SK-N-SH treated with all-trans-retinoic acid at 6 μM for 48 hours (cell line): Measurements from ENCODE around the gene ACRV1.

Experiments
- BACH2 ChIP-seq: fragments of 250-450 bp; sonication (Bioruptor Pico); IDR thresholded peaks from 2 replicates; pipeline ENCODE4 v1.9.0; 2021; ENCODE audit warnings: mild to moderate bottlenecking, borderline replicate concordance
- CREB5 ChIP-seq: fragments of 250-450 bp; sonication (Bioruptor Pico); IDR thresholded peaks from 2 replicates; pipeline ENCODE4 v1.5.1; 2020; ENCODE audit warnings: low read depth, mild to moderate bottlenecking, moderate library complexity
- CSRNP3 ChIP-seq: fragments of 250-450 bp; sonication (Bioruptor Pico); IDR thresholded peaks from 2 replicates; pipeline ENCODE4 v1.5.1; 2021; ENCODE audit warnings: mild to moderate bottlenecking, moderate library complexity
- ISL1 ChIP-seq: fragments of 250-450 bp; sonication (Bioruptor Pico); IDR thresholded peaks from 2 replicates; pipeline ENCODE4 v2.1.2; 2022; ENCODE audit warnings: mild to moderate bottlenecking, moderate library complexity
- OSR1 ChIP-seq: fragments of 250-450 bp; sonication (Bioruptor Pico); IDR thresholded peaks from 2 replicates; pipeline ENCODE4 v1.8.0; 2022; ENCODE audit warnings: moderate library complexity, mild to moderate bottlenecking, inconsistent platforms
- PPARA ChIP-seq: fragments of 250-450 bp; sonication (Bioruptor Pico); IDR thresholded peaks from 2 replicates; pipeline ENCODE4 v1.5.0; 2020; ENCODE audit warnings: mild to moderate bottlenecking, borderline replicate concordance
- RARB ChIP-seq: fragments of 250-450 bp; sonication (Bioruptor Pico); IDR thresholded peaks from 2 replicates; pipeline ENCODE4 v1.8.0; 2021; ENCODE audit warnings: mild to moderate bottlenecking, moderate library complexity
- SNAI2 ChIP-seq: fragments of 250-450 bp; sonication (Bioruptor Pico); IDR thresholded peaks from 2 replicates; pipeline ENCODE4 v1.5.0; 2020; ENCODE audit warnings: mild to moderate bottlenecking, moderate library complexity
- ZFP3 ChIP-seq: fragments of 250-450 bp; sonication (Bioruptor Pico); IDR thresholded peaks from 2 replicates; pipeline ENCODE4 v1.5.0; 2020; ENCODE audit warnings: mild to moderate bottlenecking, moderate library complexity
- ZFP30 ChIP-seq: fragments of 450-650 bp; formaldehyde crosslinking; IDR thresholded peaks from 2 replicates; pipeline ENCODE4 v1.5.0; 2022; ENCODE audit warnings: mild to moderate bottlenecking, moderate library complexity
- ZNF565 ChIP-seq: fragments of 450-650 bp; formaldehyde crosslinking; conservative IDR thresholded peaks from 2 replicates; pipeline ENCODE4 v1.5.0; 2020; ENCODE audit warnings: low read depth, mild to moderate bottlenecking, moderate library complexity
- TF ChIP-seq, protein P1 (sequence below): fragments of 250-450 bp; sonication (Bioruptor Pico); IDR thresholded peaks from 2 replicates; pipeline ENCODE4 v1.5.0; 2020; ENCODE audit warnings: mild to moderate bottlenecking, moderate library complexity
- TF ChIP-seq, protein P2 (sequence below): fragments of 250-450 bp; sonication (Bioruptor Pico); IDR thresholded peaks from 2 replicates; pipeline ENCODE4 v1.8.0; 2020; ENCODE audit warnings: mild to moderate bottlenecking, moderate library complexity, borderline replicate concordance

- TF ChIP-seq, protein P1, sequence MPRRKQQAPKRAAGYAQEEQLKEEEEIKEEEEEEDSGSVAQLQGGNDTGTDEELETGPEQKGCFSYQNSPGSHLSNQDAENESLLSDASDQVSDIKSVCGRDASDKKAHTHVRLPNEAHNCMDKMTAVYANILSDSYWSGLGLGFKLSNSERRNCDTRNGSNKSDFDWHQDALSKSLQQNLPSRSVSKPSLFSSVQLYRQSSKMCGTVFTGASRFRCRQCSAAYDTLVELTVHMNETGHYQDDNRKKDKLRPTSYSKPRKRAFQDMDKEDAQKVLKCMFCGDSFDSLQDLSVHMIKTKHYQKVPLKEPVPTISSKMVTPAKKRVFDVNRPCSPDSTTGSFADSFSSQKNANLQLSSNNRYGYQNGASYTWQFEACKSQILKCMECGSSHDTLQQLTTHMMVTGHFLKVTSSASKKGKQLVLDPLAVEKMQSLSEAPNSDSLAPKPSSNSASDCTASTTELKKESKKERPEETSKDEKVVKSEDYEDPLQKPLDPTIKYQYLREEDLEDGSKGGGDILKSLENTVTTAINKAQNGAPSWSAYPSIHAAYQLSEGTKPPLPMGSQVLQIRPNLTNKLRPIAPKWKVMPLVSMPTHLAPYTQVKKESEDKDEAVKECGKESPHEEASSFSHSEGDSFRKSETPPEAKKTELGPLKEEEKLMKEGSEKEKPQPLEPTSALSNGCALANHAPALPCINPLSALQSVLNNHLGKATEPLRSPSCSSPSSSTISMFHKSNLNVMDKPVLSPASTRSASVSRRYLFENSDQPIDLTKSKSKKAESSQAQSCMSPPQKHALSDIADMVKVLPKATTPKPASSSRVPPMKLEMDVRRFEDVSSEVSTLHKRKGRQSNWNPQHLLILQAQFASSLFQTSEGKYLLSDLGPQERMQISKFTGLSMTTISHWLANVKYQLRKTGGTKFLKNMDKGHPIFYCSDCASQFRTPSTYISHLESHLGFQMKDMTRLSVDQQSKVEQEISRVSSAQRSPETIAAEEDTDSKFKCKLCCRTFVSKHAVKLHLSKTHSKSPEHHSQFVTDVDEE (CRISPR knock-in tag) = no peak
- TF ChIP-seq RARB (no peak), OSR1 (CRISPR knock-in tag) (no peak), ISL1 (no peak), ZFP30 (CRISPR knock-in tag) (no peak), PPARA (CRISPR knock-in tag) (no peak), ZFP3 (CRISPR knock-in tag) (no peak), CREB5 (no peak), ZNF565 (no peak), BACH2 (CRISPR knock-in tag) (no peak), SNAI2 (CRISPR knock-in tag) (no peak), CSRNP3 (CRISPR knock-in tag) (no peak)
- TF ChIP-seq, protein P2, sequence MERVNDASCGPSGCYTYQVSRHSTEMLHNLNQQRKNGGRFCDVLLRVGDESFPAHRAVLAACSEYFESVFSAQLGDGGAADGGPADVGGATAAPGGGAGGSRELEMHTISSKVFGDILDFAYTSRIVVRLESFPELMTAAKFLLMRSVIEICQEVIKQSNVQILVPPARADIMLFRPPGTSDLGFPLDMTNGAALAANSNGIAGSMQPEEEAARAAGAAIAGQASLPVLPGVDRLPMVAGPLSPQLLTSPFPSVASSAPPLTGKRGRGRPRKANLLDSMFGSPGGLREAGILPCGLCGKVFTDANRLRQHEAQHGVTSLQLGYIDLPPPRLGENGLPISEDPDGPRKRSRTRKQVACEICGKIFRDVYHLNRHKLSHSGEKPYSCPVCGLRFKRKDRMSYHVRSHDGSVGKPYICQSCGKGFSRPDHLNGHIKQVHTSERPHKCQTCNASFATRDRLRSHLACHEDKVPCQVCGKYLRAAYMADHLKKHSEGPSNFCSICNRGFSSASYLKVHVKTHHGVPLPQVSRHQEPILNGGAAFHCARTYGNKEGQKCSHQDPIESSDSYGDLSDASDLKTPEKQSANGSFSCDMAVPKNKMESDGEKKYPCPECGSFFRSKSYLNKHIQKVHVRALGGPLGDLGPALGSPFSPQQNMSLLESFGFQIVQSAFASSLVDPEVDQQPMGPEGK = no peak
Measured at GRCh38 chr11:125724125-125724524, 43.5 kb upstream of the ACRV1 start.
